HG03432 (cell line): ENCODE measurements around the gene PRKG1.

Source experiments
- ATAC-seq: cut with Tn5 transposase; IDR thresholded peaks from one replicate; pipeline ENCODE4 v1.9.1; 2021; ENCODE audit warnings: mild to moderate bottlenecking, moderate library complexity; ENCODE audit not compliant: unreplicated experiment

Gene PRKG1

DNA sequence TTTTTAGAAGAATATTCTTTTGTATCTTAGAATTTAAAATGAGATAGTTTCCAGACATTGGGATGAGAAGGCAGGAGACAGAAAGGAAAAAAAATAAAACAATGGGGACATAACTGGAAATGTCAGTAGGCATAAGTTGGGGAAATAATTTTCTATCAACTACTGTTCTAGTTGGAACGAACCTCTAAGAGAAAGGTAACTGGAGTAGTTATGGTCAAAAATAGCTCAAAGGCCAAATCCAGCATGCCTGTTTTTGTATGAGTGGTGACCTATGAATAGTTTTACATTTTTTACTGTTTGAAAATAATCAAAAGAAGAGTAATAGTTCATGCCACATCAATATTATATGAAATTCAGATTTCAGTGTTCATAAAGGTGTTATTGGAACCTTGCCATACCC, 877.3 kb downstream of the PRKG1 start:
- ATAC-seq: no peak

GRCh38 chr10:51952056-51952455, 877.8 kb downstream of the PRKG1 start:
- ATAC-seq: no peak

DNA sequence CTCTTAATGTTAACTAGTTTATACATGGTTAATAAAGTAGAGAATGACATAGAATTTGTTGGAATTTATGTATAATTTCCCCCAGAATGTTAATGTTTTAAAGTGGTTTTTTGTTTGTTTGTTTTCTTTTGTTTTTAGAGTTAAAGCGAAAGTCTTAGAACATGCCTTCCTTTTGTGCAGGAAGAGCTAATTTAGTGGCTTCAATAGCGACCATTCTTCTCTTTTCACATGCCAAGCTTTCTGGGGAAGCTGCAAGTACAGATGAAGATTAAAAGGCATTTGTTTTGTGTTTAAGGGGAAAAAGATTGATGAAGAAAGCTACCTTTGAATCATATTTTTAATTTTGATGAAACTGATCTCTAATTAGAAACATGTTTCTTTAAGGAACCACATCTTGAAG, 881.4 kb downstream of the PRKG1 start:
- ATAC-seq: no peak

DNA sequence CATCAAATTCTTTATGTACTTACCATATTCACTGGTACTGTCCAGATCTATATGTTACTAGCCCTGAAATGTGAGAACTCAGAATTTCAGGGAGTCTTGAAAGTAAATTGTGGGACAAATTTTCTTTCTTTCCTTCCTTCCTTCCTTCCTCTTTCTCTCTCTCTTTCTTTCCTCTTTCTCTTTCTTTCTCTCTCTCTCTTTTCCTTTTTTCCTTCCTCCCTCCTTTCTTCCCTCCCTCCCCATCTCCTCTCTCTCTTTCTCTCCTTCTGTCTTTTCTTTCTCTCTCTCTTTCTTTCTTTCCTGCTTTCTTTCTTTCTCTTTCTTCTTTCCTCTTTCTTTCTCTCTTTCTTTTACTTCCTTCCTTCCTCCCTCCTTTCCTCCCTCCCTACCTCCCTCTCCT, 882.5 kb downstream of the PRKG1 start:
- no peak for ATAC-seq

DNA sequence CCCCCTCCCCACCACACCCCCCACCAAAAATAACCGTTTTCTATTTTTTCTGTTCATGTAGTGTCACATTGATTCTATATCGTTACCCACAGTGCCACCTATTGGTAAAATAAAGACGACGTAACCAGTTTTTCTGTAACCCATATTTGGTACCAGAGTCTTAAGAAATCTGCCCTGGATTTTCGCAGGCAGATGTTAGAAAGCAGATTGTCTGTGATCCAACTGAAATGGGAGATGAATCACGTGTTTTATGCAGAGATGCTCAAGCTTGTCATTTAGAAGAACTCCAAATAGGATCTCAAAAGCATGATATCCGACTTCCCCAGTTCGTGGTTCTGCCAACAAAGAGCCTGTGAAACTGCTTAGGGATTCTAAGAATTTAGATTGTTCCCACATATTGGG, 886.2 kb downstream of the PRKG1 start:
- peak; percentile 71 for ATAC-seq

DNA sequence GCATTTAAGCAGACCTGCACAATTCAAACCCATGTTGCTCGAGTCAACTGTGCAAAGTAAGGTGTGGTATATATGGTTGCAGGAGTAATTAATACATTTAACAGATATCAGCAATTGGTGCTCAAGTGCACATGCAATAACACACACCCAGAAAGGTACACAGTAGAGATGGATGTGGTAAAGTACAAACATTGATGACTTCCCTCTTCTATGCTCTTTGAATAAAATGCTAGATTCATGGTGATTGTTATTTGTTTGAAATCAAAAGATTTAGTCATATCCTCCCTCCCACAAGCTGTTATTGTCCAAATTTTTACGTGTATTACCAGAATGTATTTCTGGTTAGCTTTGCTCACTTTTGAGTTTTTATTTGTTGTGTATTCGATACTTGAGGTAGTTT, 887.1 kb downstream of the PRKG1 start:
- no peak for ATAC-seq

- no peak for ATAC-seq
Measured at GRCh38 chr10:51964630-51965029, 890.3 kb downstream of the PRKG1 start.

DNA sequence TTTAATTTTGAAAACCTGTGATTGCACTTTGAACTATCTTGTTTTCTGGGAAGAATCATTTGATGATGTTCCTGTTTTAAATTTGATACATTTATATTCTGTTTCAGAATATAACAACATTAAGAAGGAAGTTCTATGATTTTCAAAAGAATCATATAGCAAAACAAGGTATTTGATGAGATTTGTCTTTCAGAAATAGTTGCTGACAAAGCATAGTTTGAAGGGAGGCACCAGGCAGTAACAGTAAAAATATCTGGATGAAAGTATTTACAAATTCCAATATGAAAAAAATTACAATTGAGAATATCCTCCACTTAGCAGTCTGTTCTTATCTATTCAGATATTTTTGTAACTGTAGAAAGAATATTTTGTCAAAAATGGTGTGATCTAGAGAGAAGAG, 891.2 kb downstream of the PRKG1 start:
- no peak for ATAC-seq

DNA sequence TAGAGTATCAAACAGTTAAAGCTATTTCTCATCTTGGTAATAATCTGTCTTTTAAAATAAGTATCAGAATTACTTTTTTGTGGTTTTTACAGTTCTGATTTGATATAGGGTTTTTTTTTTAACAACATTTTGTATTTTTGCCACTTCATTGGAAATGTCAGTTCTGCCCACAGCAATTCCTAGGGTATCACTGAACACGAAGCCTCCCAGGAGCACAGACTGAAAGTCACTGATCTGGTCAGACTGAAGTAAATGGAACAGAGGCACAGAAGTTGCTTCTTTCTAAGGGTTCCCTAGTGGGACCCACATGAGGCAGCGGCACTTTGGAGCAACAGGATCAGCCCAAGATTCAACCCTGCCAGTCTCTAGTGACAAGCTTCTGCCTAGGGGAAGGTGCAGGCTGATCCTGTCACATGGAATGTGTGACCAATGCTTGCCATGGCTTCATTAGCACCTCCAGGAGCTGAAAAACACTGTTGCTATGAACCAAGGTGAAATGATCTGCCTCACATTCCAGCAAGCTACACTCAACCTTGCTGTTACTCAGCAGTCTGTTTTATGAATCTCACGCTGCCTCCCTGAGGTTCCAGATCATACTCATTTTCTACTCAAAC, 898.6 kb downstream of the PRKG1 start:
- ATAC-seq: no peak

DNA sequence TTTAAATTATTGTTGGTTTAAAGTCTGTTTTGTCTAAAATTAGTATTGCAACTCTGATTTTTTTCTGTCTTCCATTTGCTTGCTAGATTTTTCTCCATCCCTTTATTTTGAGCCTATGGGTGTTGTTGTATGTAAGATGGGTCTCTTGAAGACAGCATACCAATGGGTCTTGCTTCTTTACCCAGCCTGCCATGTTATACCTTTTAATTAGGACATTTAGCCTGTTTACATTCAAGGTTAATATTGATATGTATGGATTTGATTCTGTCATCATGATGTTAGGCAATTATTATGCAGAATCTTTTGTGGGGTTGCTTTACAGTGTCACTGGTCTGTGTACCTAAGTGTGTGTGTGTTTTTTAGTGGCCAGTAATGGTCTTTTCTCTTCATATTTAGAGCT, 906.5 kb downstream of the PRKG1 start:
- no peak for ATAC-seq

- no peak for ATAC-seq
Measured at GRCh38 chr10:51981731-51982130, 907.4 kb downstream of the PRKG1 start.

DNA sequence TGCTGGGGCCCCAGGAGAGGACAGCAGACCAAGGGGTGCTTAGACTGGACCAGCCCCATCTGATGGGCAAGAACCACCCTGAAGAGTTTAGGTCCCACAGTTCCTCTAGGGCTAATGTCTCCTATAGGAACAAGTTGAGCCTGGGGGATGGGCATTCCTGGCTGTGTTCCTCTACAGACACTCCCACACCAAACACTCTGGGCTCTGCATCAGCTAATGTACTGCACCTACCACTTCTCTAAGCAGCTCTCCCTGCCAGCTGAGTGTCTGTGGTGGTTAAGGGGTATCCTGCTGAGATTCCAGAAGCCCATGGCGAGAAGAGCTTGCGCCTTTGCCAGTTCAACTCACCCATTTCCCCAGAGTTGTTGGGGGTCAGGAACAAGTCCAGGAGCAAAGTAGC, 909.2 kb downstream of the PRKG1 start:
- ATAC-seq: no peak

GRCh38 chr10:51985336-51985735, 911.0 kb downstream of the PRKG1 start:
- no peak for ATAC-seq

GRCh38 chr10:51986516-51986915, 912.2 kb downstream of the PRKG1 start:
- no peak for ATAC-seq

DNA sequence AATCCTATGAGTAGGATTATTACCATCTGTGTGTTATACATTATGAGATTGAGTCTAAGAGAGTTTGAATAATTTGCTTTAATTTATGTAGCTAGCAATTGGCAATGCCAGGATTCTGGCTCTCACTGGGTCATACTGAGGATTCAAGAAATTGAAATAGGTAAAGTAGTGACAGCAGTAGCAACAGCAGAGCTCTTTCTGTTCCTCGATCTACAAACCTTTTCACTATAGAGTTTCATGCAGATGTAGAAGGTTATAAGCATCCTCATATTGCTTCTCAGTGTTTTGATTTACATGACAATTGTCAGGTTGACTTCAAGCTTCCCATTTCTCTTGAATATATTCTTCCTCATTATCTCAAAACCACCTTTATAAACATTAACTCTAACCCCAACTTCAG, 919.2 kb downstream of the PRKG1 start:
- ATAC-seq: no peak

DNA sequence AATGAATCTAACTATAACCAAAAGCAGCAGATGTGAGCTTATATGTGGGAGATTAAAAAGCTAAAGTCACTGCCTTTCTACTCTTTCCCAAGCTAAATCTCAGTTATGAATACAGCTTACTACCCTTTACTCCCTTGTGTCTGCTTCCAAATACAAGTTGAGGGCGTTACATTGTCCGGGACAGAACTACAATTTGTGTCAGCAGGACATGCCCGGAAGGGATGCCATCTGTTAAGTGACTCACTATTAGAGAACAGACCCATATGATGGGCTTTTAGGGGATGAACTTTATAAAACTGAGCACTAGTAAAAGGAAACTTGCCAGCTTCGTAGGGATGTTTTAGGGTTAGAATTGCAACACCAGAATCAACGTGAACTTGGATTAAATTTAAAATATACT, 924.8 kb downstream of the PRKG1 start:
- no peak for ATAC-seq

DNA sequence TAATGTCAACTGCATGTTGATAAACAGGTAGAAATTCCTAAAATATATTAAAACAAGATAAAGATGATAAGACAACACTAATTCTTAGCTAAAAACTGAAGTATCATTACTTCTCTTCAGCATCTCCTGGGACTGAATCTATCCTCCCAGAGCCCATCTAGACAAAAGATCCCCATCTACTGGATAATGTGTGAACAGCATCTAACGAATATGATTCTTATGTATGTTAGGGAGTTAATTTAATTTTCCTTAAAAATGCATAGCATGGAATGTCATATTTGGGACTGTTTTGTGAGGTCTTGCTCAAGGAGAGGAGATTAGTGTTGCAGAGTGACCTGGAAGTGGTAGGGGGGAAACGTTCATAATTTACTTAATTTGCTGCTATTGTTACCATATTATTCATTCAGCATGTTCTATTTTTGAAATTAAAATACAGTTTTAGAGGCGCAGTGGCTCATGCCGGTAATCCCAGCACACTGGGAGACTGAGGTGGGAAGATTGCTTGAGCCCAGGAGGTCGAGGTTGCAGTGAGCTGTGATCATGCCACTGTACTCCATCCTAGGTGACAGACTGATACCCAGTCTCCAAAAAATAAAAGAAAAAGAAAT, 930.2 kb downstream of the PRKG1 start:
- ATAC-seq: peak; percentile 80

GRCh38 chr10:52007091-52007490, 932.8 kb downstream of the PRKG1 start:
- ATAC-seq: no peak

DNA sequence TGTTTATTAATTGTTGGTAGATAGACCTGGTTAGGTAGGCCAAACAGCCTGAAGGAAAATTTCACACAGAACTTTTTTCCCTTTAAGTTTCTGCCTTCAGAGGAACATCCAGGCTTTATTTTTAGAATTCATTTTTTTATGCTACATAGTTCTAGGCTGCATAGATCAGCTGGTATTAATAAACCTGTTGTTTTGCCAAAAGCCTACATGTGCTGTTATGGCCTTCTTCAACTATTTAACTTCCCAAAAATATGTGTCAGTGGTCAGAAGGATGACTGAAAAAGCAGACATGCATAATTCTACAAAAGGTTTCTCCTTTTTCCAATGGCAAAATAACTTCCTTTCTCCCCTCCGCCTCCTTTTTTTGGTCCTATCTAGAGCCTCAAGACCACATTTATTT, 936.8 kb downstream of the PRKG1 start:
- ATAC-seq: no peak

- ATAC-seq: no peak
Measured at GRCh38 chr10:52019077-52019555, 944.8 kb downstream of the PRKG1 start.

DNA sequence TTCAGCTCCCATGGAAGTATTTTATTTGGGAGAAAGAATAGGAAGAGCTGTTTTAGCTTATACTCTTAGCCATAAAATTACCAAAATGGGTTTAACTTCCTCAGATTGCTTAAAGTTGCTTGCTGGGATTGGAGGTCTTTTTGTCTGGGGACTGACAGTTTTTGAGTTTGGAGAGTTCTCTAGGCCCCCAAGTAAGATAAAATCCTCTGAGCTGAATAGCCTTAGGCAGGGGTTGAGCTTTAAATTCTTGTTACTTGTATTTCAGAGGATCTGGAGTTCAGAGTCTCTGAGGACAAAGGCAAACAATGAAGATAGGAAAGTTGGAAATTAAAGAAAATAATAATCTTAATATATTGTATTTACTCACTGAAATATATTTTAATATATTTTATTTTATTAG, 945.4 kb downstream of the PRKG1 start:
- ATAC-seq: no peak

DNA sequence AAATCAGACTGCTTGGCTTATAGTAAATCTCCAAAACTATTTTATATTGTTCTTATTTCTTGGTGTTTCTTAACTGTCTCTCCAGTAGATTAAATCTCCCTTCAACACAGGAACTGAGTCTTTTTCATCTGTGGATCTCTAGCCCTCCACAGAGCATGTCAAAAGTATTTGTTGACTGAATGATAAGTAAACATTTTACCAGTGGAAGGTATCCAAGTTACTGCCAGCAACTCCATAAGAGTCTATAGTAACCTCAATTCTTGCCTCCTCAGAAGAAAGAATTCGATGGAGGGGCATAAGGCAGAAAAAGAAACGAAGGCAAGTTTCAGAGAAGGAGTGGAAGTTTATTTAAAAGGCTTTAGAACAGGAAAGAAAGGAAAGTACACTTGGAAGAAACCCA, 945.9 kb downstream of the PRKG1 start:
- ATAC-seq: no peak

- ATAC-seq: no peak
Measured at GRCh38 chr10:52020702-52021101, 946.4 kb downstream of the PRKG1 start.
